Rectal smooth muscle tissue (tissue), 1 donor: ENCODE data around the gene NOD2.
A peak's percentile ranks its signal among the peaks of the same experiment; 100 is the strongest.

Experiments used
- H3K27ac ChIP-seq: one replicate; pipeline ENCODE4 v1.7.0; 2013; ENCODE audit warnings: low read depth, low read length, inconsistent platforms
- H3K27me3 ChIP-seq: one replicate; pipeline ENCODE4 v1.7.0; 2013; ENCODE audit warnings: low read length; ENCODE audit not compliant: control insufficient read depth, insufficient read depth
- H3K36me3 ChIP-seq: one replicate; pipeline ENCODE4 v1.7.0; 2013; ENCODE audit warnings: low read length; ENCODE audit not compliant: control insufficient read depth, insufficient read depth
- H3K4me1 ChIP-seq: one replicate; pipeline ENCODE4 v1.7.0; 2013; ENCODE audit warnings: low read length; ENCODE audit not compliant: control insufficient read depth, insufficient read depth
- H3K4me3 ChIP-seq: one replicate; pipeline ENCODE4 v1.7.0; 2013; ENCODE audit warnings: low read length
- H3K9ac ChIP-seq: one replicate; pipeline ENCODE4 v1.7.0; 2013; ENCODE audit warnings: low read length

NOD2 gene

DNA sequence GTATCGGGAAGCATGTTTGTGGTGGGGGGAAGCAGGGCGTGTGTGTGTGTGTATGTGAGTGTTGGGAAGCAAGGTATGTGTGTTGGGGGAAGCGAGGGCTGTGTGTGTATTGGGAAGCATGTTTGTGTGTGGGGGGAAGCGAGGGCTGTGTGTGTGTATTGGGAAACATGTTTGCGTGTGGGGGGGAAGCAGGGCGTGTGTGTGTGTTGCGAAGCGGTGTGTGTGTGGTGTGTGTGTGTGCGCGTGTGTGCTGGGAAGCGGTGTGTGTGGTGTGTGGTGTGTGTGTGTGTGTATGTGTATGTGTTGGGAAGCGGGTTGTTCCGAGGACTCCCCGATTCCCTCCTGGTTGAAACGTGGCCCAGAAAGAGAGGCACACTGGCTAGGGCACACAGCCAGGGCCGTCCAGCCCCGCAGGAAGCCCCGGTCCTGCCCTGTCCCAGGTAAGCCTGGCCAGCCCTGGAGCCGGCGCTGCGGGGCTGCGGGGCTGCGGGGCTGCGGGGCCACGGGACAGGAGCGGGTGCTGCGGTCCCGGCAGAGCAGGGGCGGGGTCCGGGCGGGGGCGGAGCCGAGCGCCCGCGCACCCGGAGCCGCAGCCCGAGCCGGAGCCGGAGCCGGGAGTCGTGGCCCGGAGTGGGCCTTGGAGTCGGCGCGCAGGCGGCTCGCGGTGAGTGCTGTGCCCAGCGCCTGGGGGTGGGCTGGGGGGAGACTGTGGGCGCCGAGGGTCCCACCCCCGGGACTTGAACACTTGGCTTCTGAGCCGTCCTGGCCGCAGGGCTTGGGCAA, at the start of gene NOD2:
NOD2 (plus strand) TSS at position 608 of the 783 bp plus-strand sequence. CDS start 5,890 bp downstream, outside the sequence.
- no peaks in the 10 kb centered on the region for H3K36me3 ChIP-seq
- H3K27me3 ChIP-seq: no peaks in the 10 kb centered on the region
- H3K4me1 ChIP-seq: peaks cover 15% of the 10 kb centered on the region
- H3K4me3 ChIP-seq: peak within 1 kb of the TSS; percentile 52
- no peak within 1 kb of the TSS for H3K27ac ChIP-seq
- H3K9ac ChIP-seq: no peak within 1 kb of the TSS

DNA sequence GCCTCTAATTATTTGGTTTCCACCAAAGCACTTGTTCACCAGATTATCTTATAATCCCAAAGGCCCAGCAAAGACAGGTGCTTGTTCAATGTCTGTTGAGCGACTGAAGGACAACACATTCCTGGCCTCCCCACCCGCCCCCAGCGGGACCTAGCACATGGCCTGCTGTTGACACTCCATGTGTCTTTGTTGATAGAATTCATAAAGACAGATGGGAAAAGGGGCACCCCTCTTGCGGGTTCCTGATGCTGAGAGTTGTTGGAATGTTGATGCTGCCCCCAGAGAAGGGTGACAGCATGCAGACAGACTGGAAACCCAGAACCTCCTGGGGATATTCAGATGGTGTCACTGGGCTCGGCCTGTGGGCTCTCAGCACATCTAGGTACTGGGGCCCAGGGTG, 49.2 kb upstream of the NOD2 start:
- Histone ChIP-seq H3K4me1 (no peaks in the 10 kb centered on the region), H3K27me3 (no peaks in the 10 kb centered on the region), H3K27ac (no peak overlapping the region), H3K36me3 (peaks cover 2% of the 10 kb centered on the region), H3K4me3 (no peak overlapping the region), H3K9ac (no peak overlapping the region)

GRCh38 chr16:50644729-50645128, 48.7 kb upstream of the NOD2 start:
- Histone ChIP-seq H3K9ac (no peak overlapping the region), H3K4me3 (no peak overlapping the region), H3K4me1 (no peaks in the 10 kb centered on the region), H3K27ac (no peak overlapping the region), H3K27me3 (no peaks in the 10 kb centered on the region), H3K36me3 (peaks cover 2% of the 10 kb centered on the region)

DNA sequence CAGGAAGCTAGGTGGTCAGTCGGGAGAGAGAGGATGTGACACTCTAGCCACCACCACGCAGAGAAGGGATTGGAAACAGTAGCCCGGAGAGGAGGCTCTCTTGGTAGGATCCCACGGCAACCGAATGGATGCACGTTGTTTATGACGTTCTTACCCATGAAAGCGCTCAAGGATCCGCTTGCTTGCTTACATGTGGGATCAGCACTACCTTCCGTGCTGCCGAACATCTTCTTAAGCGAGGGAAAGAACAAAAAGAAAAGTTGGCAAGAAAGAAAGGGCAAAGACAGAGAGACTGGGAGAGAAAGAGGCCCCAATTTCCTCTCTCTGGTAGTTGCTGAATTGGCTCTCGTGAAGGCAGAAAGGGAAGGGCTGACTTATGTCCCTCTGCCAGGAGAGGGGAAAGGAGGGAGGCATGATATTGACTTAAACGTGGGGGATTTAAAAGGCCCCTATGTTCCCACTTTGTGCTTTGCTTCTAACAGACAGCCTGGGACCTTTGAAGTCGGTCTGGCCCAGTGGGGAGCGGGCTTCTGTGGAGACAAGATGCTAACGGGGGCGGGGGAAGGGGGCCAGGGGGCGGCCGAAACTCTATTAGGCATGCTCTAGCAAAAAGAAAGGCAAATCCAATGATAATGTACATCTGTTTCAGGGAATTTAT, 47.7 kb upstream of the NOD2 start:
- Histone ChIP-seq H3K4me1 (no peaks in the 10 kb centered on the region), H3K27me3 (no peaks in the 10 kb centered on the region)

DNA sequence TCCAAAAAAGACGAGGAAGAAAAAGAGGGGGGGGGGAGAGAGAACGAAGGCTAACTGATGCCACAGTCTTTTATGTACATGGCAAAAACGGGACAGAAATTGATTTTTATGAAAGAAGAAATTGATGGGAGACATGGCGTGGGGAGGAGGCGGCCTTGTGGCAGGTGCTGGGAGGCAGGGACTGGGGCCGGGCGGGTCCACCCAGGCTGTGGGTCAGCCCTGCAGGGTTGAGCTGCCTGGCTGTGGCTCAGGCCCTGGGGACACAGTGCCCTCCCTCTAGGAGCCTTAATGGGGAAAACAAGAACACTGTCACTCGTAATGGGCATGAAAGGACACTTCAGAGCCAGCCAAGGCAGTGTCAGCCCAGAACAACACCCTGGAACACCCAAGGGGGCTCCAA, 47.1 kb upstream of the NOD2 start:
- Histone ChIP-seq H3K4me3 (no peak overlapping the region), H3K27ac (no peak overlapping the region), H3K9ac (no peak overlapping the region), H3K4me1 (no peaks in the 10 kb centered on the region), H3K36me3 (peaks cover 2% of the 10 kb centered on the region), H3K27me3 (no peaks in the 10 kb centered on the region)

More for the DNA sequence above, 47.7 kb upstream of the NOD2 start:
- Histone ChIP-seq H3K27ac (no peak overlapping the region), H3K4me3 (no peak overlapping the region), H3K9ac (no peak overlapping the region), H3K36me3 (peaks cover 2% of the 10 kb centered on the region)

DNA sequence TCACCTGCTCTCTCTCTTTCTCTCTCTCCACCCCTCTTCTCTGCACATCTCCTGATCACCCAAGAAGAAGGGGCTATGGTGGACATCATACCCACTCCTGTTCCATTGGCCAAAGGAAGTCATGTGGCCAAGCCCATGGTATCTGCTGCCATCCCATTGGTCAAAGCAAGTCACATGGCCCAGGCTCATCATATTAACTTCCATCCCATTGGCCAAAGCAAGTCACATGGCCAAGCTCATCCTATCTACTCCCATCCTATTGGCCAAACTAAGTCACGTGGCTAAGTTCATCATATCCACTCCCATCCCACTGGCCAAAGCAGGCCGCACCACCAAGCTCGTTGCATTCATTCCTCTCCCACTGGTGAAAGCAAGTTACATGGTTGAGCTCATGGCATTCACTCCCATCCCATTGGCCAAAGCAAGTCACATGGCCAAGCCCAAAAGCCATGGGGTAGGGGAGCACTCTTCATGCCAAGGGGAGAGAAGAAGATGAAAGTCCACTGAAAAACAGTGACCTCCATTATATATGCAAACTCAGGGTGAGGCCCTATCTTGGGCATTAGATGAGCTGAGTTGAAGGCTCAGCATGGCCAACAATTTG, 41.5 kb upstream of the NOD2 start:
- H3K4me3 ChIP-seq: no peak overlapping the region
- H3K4me1 ChIP-seq: no peaks in the 10 kb centered on the region
- peaks cover 2% of the 10 kb centered on the region for H3K36me3 ChIP-seq
- no peak overlapping the region for H3K9ac ChIP-seq
- H3K27me3 ChIP-seq: no peaks in the 10 kb centered on the region
- H3K27ac ChIP-seq: no peak overlapping the region

GRCh38 chr16:50652836-50653425, 40.5 kb upstream of the NOD2 start:
- Histone ChIP-seq H3K27me3 (no peaks in the 10 kb centered on the region), H3K4me3 (no peak overlapping the region), H3K36me3 (peaks cover 2% of the 10 kb centered on the region), H3K9ac (no peak overlapping the region), H3K4me1 (no peaks in the 10 kb centered on the region), H3K27ac (no peak overlapping the region)

GRCh38 chr16:50653633-50654519, 39.5 kb upstream of the NOD2 start:
- no peak overlapping the region for H3K27ac ChIP-seq
- no peak overlapping the region for H3K4me3 ChIP-seq
- no peak overlapping the region for H3K9ac ChIP-seq
- H3K4me1 ChIP-seq: no peaks in the 10 kb centered on the region
- H3K27me3 ChIP-seq: no peaks in the 10 kb centered on the region
- no peaks in the 10 kb centered on the region for H3K36me3 ChIP-seq

DNA sequence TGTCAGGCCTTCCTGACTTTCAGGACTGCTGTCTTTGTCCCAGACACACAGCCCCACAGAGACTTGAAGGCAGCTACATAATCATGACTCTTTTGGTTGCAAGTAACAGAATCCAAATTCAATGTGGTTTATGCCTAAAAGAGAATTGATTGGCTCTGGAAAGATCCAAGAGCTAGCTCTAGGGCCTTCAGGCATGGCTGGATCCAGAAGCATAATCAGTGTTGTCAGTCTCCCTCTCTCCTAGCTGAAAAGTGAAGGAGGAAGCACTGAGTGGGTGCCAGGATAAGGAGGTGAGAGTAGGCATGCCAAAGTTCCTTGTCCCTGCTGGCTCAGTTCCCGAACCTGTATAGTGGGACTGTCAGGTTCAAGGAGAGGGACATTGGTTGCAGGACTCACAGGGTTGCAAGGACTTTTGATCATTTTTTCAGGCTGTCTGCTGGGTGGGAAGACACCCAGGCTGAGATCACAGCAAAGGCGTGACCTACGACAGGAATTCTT, 37.8 kb upstream of the NOD2 start:
- no peak overlapping the region for H3K27ac ChIP-seq
- no peak overlapping the region for H3K4me3 ChIP-seq
- no peaks in the 10 kb centered on the region for H3K4me1 ChIP-seq
- no peak overlapping the region for H3K9ac ChIP-seq
- no peaks in the 10 kb centered on the region for H3K27me3 ChIP-seq
- H3K36me3 ChIP-seq: no peaks in the 10 kb centered on the region

DNA sequence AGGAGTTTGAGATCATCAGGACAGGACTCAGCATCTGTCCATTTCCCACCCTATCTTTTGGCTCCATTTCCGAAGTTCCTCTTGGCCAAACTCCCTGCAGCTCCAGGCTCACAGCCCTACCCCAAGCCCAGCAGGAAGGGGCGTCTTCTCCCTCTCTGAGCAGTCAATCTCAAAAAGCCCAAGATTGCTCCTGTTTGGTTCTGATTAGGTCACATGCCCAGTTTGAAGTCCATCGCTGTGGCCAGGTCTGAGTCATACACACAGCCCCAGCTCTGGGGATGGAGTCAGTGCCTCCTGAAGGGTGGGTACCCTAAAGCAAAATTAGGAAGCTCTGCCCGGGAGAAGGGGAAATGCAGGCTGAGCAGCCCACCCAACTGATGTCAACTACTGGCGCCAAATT, 36.2 kb upstream of the NOD2 start:
- Histone ChIP-seq H3K36me3 (no peaks in the 10 kb centered on the region), H3K9ac (no peak overlapping the region), H3K4me3 (no peak overlapping the region), H3K4me1 (no peaks in the 10 kb centered on the region), H3K27me3 (no peaks in the 10 kb centered on the region), H3K27ac (no peak overlapping the region)

DNA sequence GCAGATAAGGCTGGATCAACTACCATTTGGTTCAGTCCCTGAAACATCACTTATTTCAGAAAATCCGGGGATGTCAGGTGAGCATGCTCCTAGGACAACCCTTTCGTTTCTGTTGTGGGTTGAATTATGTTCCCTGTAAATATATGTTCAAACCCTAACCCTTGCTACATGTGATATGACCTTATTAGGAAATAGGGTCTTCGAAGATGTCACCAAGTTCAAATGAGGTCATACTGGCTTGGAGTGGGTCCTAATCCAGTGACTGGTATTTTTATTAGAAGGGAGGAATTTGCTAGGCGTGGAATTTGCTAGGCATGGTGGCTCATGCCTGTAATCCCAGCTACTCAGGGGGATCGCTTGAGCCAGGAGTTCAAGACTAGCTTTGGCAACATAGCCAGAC, 33.6 kb upstream of the NOD2 start:
- Histone ChIP-seq H3K36me3 (no peaks in the 10 kb centered on the region), H3K4me1 (no peaks in the 10 kb centered on the region), H3K27ac (no peak overlapping the region), H3K4me3 (no peak overlapping the region), H3K9ac (no peak overlapping the region), H3K27me3 (no peaks in the 10 kb centered on the region)
